HG02938 (cell line): ENCODE measurements around the gene FSTL5.

Experiments
- ATAC-seq: cut with Tn5 transposase; IDR thresholded peaks from one replicate; pipeline ENCODE4 v1.9.1; 2021; ENCODE audit warnings: mild to moderate bottlenecking, moderate library complexity; ENCODE audit not compliant: unreplicated experiment

The FSTL5 gene

DNA sequence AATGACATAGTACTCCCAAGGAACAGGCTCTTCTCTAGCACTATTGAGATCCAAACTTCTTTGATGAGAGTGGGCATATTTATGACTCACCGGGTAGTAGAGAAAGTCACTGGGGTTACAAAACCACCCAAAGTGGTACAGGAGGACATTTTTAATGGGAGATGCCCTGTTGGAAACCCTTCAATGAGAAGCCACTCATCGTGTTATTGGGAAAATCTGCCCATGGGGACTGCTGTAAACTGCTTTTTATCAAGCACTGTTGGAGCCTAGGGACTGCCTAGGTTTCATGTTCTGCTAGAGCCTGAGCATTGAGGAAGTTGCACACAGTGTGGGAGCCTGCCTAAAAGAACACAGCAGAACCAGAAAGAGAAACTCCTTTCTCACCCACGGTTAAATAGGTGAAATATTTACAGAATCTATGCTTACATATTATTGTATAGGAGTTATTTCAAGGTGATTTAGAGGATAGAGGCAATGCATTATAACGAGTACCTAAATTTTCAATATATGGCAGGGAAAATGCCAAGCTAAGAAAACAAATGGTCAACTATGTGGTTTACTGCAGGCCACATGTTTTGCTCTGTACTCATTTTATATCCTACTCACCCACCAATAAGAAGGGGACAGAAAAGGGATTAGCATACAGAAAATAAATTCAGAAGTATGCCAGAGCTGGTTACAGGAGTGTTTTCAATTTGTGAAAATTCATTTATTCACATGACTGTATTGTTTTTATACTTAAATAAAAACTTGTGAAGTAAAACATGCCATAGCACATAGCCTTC, 559.1 kb downstream of the FSTL5 start:
- peak; percentile 76 for ATAC-seq

- no peak for ATAC-seq
Observed at GRCh38 chr4:161601011-161601410, 562.8 kb downstream of the FSTL5 start.

- ATAC-seq = no peak
Observed at GRCh38 chr4:161595230-161595771, 568.5 kb downstream of the FSTL5 start.

DNA sequence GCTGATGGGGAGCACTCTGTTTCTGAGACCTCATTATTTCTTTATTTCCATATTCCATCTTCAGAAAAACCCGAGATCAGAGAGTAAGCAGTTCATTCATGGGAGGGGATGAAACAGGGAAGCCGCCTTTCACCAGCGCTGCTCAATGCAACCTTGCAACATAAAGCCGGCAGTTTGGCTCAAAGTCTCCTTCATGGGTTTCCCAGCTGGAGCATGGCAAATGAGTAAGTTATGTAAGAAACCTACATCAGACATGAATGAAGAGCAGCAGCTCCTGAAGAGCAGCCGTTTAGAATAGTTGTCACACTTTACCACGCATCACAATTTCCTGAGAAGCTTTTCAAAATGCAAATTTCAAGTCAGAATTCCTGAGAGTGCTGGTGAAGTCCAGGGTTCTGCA, 578.8 kb downstream of the FSTL5 start:
- ATAC-seq = no peak

DNA sequence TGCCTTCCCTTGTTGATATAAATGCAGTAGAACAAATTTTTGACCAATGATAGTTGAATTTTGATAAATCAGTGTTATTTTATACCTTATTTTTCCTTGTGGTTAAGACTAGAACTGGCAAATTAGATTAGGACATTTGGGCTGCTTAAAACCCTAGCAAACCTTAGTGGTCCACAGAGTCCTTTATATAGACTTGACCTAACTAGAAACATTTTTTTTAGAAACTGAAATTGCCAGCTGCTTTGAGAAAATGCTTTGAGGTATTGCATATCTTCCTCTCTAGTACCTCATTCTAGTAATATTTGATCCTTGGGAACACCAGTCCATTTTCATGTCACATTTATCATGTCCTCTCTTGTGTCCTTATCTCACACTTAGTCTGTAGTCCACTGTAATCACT, 580.3 kb downstream of the FSTL5 start:
- no peak for ATAC-seq

GRCh38 chr4:161581262-161582230, 582.3 kb downstream of the FSTL5 start:
- ATAC-seq = no peak

DNA sequence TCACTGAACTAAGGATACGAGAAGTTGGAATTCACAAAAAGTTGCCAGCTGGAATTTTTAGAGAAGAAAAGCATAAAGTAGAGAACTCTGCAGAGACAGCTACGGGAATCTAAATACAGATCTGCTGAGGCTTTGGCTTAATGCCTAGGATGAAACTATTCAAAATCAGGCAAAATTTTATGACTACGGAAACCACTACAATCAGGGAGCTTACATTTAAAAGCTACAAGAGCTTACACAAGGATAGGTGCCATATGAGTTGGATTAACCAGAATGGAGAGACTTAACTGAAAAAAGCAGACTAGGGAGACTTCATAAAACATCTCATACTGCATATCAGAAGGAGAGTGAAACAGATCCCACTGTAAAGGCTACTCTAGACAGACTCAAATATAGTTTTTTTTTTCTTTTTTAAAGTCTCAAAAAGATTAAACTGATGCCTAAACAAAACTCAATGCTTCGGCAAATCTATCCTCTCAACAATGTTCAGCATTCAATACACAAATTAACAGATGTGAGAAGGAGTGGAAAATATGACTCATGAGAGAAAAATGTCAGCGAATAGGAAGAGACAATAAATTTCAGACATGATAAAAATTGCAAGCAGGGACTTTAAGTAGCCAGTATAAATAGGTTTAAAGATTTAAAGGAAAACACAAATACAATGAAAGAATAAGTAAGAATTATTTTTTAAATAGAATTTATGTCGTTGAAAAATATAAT, 586.1 kb downstream of the FSTL5 start:
- no peak for ATAC-seq

DNA sequence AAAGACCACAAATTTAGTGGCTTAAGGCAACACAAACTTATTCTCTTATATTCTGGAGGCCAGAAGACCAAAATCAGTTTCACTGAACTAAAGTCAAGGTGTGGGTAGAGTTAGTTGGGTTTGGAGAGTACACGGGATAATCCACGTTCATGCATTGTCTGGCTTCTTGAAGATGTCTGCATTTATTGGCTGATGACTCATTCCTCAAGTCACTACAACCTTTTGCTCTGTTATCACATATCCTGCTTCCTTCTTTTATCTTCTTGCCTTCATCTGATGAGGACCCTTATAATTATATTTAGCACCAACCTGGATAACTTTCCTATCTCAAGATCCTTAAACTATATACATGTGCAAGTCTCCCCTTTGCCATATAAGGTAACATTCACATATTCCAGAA, 590.0 kb downstream of the FSTL5 start:
- ATAC-seq = no peak

GRCh38 chr4:161564230-161564834, 599.5 kb downstream of the FSTL5 start:
- no peak for ATAC-seq

DNA sequence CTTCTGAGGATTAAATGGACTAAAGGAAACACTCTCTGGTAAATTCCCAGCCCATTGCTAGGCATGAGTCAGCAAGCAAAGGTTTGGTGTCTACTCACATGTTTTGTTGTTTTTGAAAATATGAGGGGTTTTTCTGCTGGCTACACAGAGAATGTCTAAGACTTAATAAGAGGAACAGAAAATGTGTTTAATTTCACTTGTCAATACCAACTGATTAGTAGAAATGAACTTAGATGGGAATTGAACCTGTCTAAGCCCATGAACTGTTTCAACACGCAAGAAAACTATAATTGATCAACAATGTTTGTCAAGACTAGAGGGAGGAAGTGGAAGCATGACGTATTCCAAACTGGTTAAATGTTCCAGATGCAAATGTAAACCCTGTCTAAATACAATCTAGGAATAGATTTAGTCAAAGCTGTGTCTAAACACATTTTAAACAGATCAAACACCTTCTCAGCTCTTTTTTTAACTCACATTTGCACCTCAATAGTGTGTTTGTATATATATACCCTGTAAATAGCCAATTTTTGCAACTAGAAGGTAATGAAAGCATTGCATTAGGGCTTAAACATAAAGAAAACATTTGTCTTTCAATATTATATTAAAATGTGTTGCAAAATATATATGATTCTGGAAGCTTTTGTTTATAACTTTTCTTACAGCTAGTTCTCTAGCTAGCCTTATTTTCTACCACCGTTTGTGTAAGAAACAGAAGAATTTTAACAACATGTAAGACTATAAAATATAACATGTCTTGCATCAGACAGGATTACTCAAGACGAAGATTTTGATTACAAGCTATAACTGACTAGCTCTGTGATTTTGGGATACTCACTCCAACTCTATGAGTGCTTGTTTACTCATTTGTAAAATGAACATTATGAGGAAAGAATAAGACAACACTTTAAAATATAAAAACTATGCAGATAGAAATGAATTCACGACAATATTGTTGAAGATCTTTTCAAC, 607.8 kb downstream of the FSTL5 start:
- peak; percentile 86 for ATAC-seq

DNA sequence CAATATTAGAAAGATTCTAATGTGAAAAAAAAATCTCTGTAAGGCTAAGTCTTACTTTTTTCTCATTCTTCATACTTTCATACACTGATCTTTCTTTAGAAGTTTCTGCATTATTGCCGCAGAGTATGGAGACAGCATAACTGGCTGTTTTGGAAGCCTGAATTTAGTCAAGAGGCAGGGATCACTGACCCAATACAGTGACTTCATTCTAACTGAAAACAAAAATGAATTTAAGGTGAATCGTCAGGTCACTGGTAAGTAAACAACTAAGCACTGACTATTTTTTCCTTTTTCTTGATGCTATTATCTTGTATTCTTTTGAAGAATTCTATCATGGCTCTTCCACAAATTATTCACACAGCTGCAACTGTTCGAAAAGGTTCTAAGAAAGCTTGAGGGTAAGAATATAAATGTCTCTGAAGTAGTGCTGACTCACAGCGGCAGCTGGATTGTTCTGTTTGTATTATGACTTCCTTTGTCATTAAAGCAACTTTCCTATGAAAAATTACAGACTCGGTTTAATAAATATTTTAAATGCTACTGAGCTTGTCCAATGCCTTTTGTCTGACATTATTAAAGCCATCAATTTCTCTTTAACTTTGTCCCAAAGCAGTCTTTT, 609.3 kb downstream of the FSTL5 start:
- no peak for ATAC-seq

- no peak for ATAC-seq
Observed at GRCh38 chr4:161546902-161547301, 616.9 kb downstream of the FSTL5 start.

DNA sequence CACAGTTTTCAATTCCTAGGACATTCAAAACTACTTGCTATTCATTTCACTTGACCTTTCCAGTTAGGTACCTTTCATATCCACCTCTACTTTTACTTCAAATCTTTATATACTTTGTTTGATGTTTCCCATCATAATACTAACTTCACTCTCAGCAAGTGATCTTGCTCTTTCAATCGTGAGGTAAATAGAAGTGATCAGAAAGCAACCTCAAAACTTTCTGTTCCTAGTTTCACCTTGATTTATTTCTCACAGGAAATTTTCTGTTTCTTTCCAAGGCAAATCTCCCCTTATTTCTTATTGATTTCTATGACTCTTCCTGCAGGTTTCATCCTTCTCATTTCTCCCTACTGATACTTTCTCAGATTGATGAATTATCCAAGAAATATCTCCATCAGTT, 623.5 kb downstream of the FSTL5 start:
- no peak for ATAC-seq

DNA sequence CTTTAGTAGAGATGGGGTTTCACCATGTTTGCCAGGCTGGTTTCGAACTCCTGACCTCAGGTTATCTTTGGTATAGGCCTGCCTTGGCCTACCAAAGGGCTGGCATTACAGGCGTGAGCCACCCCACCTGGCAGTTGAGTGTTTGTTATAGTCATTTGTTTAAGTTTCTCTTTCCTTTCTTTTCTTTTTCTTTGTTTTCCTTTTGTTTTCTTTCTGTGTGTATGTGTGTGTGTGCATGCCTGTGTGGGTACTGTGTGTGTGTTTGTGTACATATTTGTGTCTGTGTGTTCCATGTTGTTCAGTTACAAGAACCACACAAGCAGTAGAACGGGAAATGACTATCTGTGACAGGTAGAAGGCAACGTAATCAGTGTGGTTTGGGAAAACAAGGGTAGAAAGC, 624.9 kb downstream of the FSTL5 start:
- ATAC-seq = no peak

- no peak for ATAC-seq
Observed at GRCh38 chr4:161530710-161531109, 633.1 kb downstream of the FSTL5 start.

DNA sequence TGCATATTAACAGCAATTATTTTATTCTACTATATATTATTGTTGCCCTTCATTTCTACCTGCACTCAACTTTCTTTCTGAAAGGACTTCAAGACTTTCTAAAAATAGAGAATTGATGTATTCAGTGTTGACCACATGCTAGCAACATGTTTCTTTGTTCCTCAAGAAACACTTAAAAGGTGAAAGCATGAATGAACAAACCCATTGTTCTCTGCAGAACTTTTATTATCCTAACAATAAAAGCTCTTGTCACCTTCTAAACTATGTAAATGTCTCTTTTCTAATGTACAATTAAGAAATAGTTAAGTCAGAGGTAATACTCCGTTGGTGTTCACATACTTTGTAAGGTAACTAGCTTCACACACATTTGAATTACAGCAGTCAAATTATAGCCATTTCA, 638.7 kb downstream of the FSTL5 start:
- no peak for ATAC-seq

GRCh38 chr4:161522031-161522430, 641.8 kb downstream of the FSTL5 start:
- ATAC-seq = no peak

DNA sequence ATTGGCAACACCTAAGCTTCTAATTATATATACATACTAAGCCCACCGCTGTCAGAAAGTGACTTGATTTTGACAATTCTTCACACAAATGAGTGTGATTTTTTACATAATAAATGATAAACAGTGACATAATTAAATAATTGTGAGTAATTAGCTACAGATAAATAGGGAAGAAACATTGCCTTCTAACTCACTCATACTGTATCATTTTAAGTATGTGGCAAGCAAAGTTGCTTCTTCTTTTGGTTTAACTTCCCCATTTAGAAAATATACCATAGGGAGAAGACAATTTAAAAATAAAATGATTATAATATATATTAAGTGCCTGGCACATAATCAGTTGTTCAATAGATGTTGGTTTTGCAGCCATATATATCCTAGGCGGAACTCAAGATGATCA, 644.2 kb downstream of the FSTL5 start:
- ATAC-seq = no peak

- ATAC-seq = no peak
Observed at GRCh38 chr4:161517941-161518340, 645.9 kb downstream of the FSTL5 start.
